ENCODE data around the gene CNST.

DNA sequence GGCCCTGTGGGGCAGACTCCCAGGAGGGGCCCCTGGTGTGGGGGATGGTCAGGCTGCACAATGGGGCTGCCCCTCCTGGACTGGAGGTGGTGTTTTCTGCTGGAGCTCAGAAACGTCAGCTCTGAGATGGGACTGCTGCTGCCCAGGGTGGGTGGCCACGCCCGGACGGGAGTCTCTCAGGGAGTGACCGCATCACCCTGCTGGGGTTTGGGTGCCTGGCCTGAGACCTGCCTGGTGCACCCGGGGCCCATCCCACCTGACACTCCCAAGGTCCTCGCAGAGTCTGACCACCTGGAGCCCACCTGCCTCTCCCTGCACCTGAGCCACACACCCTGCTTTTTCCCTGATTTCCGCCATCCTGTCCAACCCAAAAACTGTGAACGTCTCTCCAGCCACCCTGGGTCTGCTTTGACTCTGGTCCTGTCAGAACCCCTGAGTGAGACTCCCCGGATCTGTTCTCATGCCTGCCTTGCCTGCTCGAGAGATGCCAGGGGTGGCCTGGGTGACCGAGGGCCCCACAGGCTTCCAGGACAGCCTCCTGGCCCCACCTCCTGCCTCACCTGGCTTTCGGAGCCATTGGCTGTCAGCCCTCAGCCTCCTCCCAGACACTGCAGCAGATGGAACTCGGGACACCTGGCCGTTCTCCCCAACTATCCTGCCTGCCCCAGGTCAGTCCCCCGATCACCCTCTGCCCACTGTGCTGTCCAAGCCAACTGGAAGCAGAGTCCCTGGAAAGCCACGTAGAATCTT is 47.6 kb upstream of the CNST start:
- TF ChIP-seq, protein P1, sequence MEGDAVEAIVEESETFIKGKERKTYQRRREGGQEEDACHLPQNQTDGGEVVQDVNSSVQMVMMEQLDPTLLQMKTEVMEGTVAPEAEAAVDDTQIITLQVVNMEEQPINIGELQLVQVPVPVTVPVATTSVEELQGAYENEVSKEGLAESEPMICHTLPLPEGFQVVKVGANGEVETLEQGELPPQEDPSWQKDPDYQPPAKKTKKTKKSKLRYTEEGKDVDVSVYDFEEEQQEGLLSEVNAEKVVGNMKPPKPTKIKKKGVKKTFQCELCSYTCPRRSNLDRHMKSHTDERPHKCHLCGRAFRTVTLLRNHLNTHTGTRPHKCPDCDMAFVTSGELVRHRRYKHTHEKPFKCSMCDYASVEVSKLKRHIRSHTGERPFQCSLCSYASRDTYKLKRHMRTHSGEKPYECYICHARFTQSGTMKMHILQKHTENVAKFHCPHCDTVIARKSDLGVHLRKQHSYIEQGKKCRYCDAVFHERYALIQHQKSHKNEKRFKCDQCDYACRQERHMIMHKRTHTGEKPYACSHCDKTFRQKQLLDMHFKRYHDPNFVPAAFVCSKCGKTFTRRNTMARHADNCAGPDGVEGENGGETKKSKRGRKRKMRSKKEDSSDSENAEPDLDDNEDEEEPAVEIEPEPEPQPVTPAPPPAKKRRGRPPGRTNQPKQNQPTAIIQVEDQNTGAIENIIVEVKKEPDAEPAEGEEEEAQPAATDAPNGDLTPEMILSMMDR (IDR thresholded peaks at IDR 0.05), result no peak
- no peak for TF ChIP-seq POLR2A (IDR thresholded peaks at IDR 0.05)

Measured in lower leg skin (tissue), 3 donors.